HuH-7.5 (cell line): ENCODE data around the gene ATP9A.
"Not testable (repeated sequence)": the region's sequence is repeated elsewhere in the genome, so short reads cannot be mapped to it uniquely, and the experiment has no call there.

ENCODE experiments used
- DNase-seq: peaks from one replicate; pipeline ENCODE4 v3.0.0; 2011; ENCODE audit warnings: low spot score

ATP9A gene

GRCh38 chr20:51767867-51768758 lies at the start of gene ATP9A:
Gene ATP9A (minus strand): TSS chr20:51768390. CDS start chr20:51768369, 21 bp downstream.
- peak; percentile 60 for DNase-seq

GRCh38 chr20:51816856-51817255 lies 48.7 kb upstream of the ATP9A start:
- not testable (repeated sequence) for DNase-seq

GRCh38 chr20:51815383-51816076 lies 47.3 kb upstream of the ATP9A start:
- DNase-seq: peak; percentile 46

GRCh38 chr20:51812861-51813260 lies 44.7 kb upstream of the ATP9A start:
- DNase-seq: no peak

GRCh38 chr20:51811514-51812128 lies 43.4 kb upstream of the ATP9A start:
- no peak for DNase-seq

GRCh38 chr20:51811042-51811355 lies 42.8 kb upstream of the ATP9A start:
- peak; percentile 56 for DNase-seq

- DNase-seq: no peak
These were observed 42.2 kb upstream of the ATP9A start for GRCh38 chr20:51810155-51811041.

- DNase-seq: no peak
These were observed 39.6 kb upstream of the ATP9A start for GRCh38 chr20:51807720-51808250.

- no peak for DNase-seq
These were observed 36.6 kb upstream of the ATP9A start for GRCh38 chr20:51804754-51805153.

GRCh38 chr20:51803148-51803854 lies 35.1 kb upstream of the ATP9A start:
- DNase-seq: no peak

- DNase-seq: no peak
These were observed 34.1 kb upstream of the ATP9A start, which contains the start of gene SALL4 for GRCh38 chr20:51802170-51802751. Gene SALL4 (minus strand): TSS chr20:51802521. CDS start chr20:51802408, 113 bp downstream.

GRCh38 chr20:51801823-51802123 lies 33.6 kb upstream of the ATP9A start:
- DNase-seq: peak; percentile 59

- peak; percentile 72 for DNase-seq
These were observed 33.1 kb upstream of the ATP9A start for GRCh38 chr20:51801122-51801822.

- no peak for DNase-seq
These were observed 32.6 kb upstream of the ATP9A start for GRCh38 chr20:51800872-51801121.

GRCh38 chr20:51800060-51800871 lies 32.1 kb upstream of the ATP9A start:
- DNase-seq: peak; percentile 99

- DNase-seq: no peak
These were observed 31.2 kb upstream of the ATP9A start for GRCh38 chr20:51799401-51799860.

- peak; percentile 48 for DNase-seq
These were observed 29.3 kb upstream of the ATP9A start for GRCh38 chr20:51797357-51798025.

- no peak for DNase-seq
These were observed 28.1 kb upstream of the ATP9A start for GRCh38 chr20:51796340-51796739.

GRCh38 chr20:51792960-51793359 lies 24.8 kb upstream of the ATP9A start:
- no peak for DNase-seq
